GM19438 (cell line): ENCODE measurements around the gene NPR1.
A peak's percentile ranks its signal among the peaks of the same experiment; 100 is the strongest.
"Not testable (repeated sequence)": the region's sequence is repeated elsewhere in the genome, so short reads cannot be mapped to it uniquely, and the experiment has no call there.

Experiments
- ATAC-seq: cut with Tn5 transposase; IDR thresholded peaks from one replicate; pipeline ENCODE4 v1.9.1; 2021; ENCODE audit warnings: low read depth; ENCODE audit not compliant: unreplicated experiment

NPR1 gene

DNA sequence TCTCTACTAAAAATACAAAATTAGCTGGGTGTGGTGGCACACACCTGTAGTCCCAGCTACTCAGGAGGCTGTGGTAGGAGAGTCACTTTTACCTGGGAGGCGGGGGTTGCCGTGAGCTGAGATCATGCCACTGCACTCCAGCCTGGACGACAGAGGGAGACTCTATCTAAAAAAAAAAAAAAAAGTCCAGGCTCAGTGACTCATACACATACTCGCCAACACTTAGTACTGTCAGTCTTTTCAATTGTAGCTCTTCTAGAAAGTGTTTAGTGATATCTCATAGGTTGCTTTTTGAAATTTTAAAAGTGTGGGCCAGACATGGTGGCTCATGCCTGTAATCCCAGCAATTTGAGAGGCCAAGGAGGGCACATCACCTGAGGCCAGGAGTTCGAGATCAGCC lies 37.7 kb downstream of the NPR1 start:
- not testable (repeated sequence) for ATAC-seq

DNA sequence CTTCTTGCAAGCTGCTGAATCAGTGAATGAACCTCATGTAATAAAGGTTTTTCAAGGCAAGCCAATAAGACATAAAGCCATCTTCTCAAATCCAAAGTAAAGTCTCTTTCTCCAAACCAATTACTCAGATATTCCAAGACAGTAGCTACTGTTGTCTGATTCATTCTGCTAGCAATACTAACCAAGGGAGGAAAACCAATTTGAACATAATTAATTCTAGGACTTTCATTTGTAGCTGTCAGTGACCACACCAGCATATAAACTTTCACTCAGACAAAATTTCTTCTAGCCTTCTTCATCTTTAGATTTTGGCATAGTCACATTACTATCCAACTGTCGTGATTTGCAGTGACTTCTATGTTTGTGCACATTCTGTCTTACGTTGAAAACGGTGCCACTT lies 38.8 kb downstream of the NPR1 start:
- ATAC-seq, result no peak

DNA sequence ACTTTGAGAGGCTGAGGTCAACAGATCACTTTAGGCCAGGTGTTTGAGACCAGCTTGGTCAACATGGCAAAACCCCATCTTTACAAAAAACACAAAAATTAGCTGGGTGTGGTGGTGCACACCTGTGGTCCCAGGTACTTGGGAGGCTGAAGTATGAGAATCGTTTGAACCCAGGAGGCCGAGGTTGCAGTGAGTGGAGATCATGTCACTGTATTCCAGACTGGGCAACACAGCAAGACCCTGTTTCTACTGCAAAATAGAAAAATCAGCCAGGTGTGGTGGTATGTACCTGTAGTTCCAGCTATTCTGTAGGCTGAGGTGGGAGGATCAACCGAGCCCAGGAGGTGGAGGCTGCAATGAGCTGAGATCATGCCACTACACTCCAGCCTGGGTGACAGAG lies 45.2 kb downstream of the NPR1 start:
- ATAC-seq, result no peak

DNA sequence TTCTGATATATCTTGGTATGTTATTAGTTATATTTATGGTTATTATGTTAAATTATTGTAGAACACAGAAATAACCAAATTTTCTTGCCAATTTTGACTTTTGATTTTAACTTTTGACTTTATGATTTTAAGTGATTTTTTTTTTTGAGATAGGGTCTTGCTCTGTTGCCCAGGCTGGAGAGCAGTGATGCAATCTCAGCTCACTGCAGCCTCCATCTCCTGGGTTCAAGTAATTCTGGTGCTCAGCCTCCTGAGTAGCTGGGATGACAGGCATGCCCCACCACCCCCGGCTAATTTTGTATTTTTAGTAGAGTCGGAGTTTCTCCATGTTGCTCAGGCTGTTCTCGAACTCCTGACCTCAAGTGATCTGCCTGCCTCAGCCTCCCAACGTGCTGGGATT lies 46.1 kb downstream of the NPR1 start:
- ATAC-seq, result not testable (repeated sequence)

DNA sequence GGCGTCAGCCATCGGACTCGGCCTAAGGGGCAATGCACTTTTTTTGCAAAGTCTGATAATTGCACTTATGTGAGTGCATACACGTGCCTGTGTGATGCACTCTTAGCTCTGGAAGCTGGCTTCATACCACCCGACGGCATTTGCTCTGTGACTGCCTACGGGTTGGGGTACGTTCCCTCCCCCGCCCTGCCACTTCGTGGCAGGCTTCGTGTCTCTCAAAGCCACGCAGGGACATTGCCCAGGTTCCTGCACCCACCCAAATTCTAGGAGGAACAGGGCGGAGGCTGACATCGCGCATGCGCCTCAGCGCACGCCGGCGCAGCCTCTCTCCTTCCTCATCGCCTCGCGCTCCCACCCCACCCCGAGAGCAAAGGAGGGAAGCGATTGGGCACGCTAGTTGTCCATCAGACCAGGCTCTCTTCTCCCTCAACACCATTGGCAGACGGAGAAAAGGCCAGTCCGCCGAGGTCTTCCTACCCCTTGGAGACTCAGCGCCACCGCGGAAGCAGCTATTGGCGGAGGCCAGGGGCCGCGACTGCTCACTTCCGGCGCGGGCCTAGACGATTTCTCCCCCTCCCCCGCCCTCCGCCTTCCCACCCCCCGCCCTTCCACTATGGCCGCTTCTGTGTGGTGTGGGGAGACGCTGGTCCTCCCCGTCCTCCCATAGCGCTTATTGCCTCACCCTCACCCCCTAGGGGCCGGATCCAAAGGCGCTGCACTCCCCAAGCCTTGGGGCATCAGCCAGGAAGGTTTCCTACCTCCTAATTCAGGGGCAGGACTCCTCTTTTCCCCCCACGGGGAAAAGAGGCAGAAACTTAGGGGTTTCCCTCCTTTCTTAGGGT lies 49.2 kb downstream of the NPR1 start, which contains the start of gene INTS3:
INTS3 (plus strand) TSS at position 588 of the 842 bp plus-strand sequence. CDS start 585 bp downstream, outside the sequence.
- ATAC-seq, result peak; percentile 95

DNA sequence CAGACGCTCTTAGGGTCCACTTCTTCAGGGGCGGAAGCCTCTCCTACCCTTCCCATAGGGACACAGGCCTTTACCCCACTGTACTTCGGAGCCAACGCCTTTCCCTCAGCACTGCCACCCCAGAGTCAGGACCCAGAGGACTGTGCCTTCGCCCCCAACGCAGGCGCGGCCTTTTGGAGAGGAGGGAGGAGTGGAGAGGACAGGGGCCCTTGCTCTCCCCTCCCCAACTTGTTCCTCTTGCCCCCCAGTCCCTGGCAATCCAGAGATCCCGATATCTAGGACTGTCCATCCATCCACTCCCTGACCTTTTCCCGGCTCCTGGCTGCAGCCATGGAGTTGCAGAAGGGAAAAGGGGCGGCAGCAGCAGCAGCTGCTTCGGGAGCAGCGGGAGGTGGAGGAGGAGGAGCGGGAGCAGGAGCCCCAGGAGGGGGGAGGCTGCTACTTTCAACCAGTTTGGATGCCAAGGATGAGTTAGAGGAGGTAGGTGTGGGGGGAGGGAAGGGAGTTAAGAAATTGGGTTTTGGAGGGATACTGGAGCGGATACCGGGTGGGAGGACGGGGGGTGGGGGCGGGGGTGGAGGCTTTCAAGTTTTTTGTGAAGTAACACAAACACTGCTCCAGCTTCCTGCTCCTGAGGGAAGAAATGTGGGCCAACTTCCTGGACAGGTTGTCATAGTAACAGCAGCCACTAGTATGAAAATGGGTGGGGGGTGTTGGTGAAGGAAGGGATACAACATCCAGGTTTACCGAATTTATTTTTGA lies 50.0 kb downstream of the NPR1 start:
- ATAC-seq, result no peak

DNA sequence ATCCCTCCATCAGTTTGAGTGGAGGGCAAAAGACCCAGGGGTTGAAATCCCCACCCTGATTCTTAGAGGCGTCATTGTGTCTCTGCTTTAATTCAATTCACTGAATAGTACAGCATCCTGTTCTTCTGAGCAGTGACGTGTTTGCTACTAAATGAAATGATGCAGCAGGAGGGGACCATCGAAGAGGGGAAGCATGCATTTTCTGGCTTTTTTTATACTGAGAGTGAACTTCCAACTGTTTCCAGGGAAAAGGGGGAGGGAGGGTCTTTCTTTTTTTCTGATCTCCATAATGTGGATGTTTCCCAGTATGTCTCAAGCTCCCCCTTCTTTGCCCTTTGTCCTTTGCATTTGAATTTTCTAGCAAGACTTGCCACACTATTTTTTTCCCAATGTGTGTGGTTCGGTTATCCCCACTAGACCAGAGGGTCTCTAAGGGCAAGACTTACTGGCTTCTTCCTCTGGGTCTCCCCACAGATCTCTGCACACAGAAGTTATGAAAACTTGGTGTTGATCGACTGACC lies 52.0 kb downstream of the NPR1 start:
- ATAC-seq, result no peak

DNA sequence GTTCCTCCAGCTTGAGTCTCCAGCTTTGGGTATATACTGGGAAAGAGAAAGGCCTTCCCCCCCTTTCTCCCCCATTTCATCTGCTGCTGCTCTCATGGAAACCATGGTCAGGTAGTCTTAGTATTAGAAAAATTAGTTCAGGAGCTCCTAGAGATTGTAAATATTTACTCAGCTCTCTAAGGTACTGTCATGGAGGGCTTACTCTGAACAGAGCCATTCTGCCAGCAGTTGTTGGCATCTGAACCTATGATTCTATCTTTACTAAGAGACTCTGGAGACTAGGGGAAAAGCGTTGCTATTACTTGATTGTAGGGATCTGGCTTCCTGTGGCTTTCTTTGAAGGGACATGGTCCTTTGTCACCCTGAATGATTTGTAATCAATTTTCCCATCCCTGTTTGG lies 55.5 kb downstream of the NPR1 start:
- ATAC-seq, result no peak

DNA sequence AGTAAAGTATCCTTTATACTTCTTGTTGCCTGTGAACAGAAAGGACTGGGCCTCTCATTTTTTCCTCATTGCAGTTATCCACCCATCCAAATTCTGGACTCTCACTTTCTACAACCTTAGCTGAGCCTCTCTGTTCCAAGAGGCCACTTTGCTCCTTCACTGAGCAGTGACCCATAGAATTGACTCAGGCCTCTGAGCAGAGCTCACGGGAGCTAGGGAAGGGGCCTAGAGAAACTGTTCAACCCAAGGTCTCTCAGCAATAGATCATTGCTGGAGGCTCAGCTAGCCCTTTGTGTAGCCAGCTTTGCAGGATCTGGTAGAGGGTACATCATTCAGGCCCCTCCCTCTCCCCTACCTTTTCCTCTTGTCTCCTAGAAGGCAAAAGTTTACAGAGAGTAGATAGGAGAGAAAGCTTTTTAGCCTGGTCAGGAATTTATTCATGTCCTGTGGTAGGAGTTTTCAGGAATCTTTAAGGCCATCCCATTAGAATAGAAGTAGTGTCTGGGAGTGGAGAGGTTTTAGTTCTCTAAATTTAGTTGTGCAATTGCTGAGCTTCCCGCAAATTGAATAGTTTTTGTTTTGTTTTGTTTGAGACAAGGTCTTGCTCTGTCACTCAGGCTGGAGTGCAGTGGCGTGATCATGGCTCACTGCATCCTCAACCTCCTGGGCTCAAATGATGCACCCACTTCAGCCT lies 56.1 kb downstream of the NPR1 start:
- peak; percentile 43 for ATAC-seq

DNA sequence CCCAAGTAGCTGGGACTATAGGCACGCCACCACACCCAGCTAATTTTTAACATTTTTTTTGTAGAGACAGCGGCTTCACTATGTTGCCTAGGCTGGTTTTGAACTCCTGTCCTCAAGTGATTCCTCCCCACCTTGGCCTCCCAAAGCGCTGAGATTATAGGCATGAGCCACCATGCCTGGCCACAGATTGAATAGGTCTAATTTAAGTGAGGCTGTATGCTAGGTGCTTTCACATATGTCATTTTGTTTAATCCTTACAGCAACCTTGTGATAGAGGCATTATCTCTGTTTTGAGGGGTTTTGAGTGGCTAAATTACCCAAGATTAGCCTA lies 56.6 kb downstream of the NPR1 start:
- no peak for ATAC-seq

DNA sequence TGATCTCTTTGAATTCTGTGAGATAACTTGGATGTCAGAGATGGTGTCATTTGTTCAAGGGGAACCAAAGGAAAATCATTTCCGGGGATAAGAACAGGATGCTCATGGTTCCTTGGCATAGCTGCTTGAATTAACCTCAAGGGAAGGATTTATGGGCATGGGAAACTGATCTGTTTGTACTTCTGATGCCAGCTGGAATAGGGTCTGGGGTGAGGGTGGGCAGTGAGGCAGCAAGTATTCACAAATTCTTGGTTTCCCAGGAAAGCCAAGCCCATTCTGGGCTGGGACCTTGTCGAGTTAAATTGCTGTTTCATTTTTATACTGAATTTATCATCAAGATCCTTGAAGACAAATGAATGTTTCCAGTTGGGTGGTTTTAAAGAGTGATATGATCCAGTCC lies 63.5 kb downstream of the NPR1 start:
- ATAC-seq, result no peak

DNA sequence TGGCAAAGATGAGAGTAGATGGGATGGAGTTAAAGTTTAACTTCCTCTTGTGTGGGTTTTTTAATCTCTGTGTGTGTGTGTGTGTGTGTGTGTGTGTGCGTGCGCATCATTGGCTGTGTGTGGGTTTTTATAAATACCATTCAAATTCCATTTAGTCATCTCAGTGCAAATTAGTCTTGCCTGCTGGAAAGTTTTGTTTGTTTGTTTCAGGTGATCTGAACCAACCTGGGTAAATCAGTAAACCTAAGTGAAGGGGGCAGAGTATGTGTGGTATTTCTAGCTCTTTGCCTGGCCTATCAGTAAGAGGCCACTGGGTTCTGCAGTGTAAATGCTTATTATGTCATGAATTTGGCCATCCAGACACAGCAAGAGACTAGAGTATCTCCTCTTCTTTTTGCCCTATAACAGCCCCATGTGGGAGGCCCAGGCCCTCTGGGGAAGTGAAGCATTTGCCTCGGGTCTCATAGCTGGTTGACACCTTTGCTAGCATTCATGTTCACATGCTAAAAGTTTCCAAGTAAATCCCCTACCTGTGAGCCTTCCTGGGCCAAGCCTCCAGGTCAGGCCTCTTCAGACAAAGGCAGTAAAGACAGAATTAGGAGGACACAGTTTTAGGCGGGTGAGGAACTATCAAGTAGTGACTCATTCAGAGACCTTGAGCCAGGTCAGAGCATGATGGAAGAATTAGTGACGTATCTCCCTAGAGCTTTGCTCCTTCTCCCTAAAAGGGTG lies 64.1 kb downstream of the NPR1 start:
- no peak for ATAC-seq
